Caco-2 (cell line): Measurements from ENCODE around the gene CGB7. TPM values are rescaled to one million over a fixed set of nuclear protein-coding genes. Genes with fewer than 3 reads are reported as not detected.

Source experiments
- BruUV-seq: library from RNA; stranded (reverse); fragments of 400-500 nt; replicated peaks from 2 replicates; lab custom pipeline; 2021; lab: Mats Ljungman, UMichigan
- CTCF ChIA-PET: fragments of 300-600 bp; sonication (Branson Sonifier 250); formaldehyde crosslinking; loops from one replicate; lab custom pipeline; 2022; ENCODE audit warnings: antibody characterized with exemption; lab: Charles Lee
- POLR2A ChIA-PET: fragments of 300-600 bp; sonication (Branson Sonifier 250); formaldehyde crosslinking; loops from one replicate; lab custom pipeline; 2022; ENCODE audit warnings: antibody characterized with exemption; lab: Charles Lee
- DNase-seq, 2 experiments: peaks; one replicate each; pipeline versions ENCODE4 v3.0.0 to v3.0.0-alpha.2; 2020 to 2022
- H3K27me3 ChIP-seq: replicated peaks from 2 replicates; pipeline ENCODE4 v1.6.0; 2011; ENCODE audit warnings: low read length; ENCODE audit not compliant: control insufficient read depth, insufficient read depth
- H3K36me3 ChIP-seq: 2 replicates; pipeline ENCODE4 v1.5.1; 2011; ENCODE audit warnings: low read length; ENCODE audit not compliant: control insufficient read depth, insufficient read depth
- H3K4me1 ChIP-seq: fragments of 250-450 bp; sonication (Bioruptor Pico); 2 replicates; pipeline ENCODE4 v1.5.1; 2020; ENCODE audit warnings: mild to moderate bottlenecking
- H3K4me3 ChIP-seq: 2 replicates; pipeline ENCODE4 v1.5.1; 2011; ENCODE audit warnings: low read depth, mild to moderate bottlenecking, control low read depth, low read length
- H3K9me3 ChIP-seq: fragments of 250-450 bp; sonication (Bioruptor Pico); 2 replicates; pipeline ENCODE4 v1.5.1; 2020; ENCODE audit warnings: mild to moderate bottlenecking, moderate library complexity
- H3K27ac Mint-ChIP-seq: one replicate; pipeline ENCODE4 v1.8.0; 2022; ENCODE audit warnings: mixed read lengths; ENCODE audit not compliant: unreplicated experiment
- H3K27me3 Mint-ChIP-seq: one replicate; pipeline ENCODE4 v1.8.0; 2022; ENCODE audit warnings: mixed read lengths; ENCODE audit not compliant: insufficient read depth, unreplicated experiment
- H3K36me3 Mint-ChIP-seq: one replicate; pipeline ENCODE4 v1.8.0; 2022; ENCODE audit warnings: mild to moderate bottlenecking, mixed read lengths; ENCODE audit not compliant: insufficient read depth, unreplicated experiment
- H3K4me1 Mint-ChIP-seq: one replicate; pipeline ENCODE4 v1.8.0; 2022; ENCODE audit warnings: low read depth, mixed read lengths; ENCODE audit not compliant: unreplicated experiment
- H3K4me3 Mint-ChIP-seq: one replicate; pipeline ENCODE4 v1.8.0; 2022; ENCODE audit warnings: mild to moderate bottlenecking, moderate library complexity, mixed read lengths; ENCODE audit not compliant: unreplicated experiment
- H3K9me3 Mint-ChIP-seq: one replicate; pipeline ENCODE4 v1.8.0; 2022; ENCODE audit warnings: mixed read lengths; ENCODE audit not compliant: unreplicated experiment
- CTCF ChIP-seq, 2 experiments: fragments of 200-600 bp in 1 of 2; IDR thresholded peaks; 1 replicate in 1 of 2; 2 replicates in 1 of 2; pipeline versions ENCODE4 v1.5.1 to v1.8.0; 2011 to 2022; ENCODE audit warnings: antibody characterized with exemption in 1 of 2, control low read depth in 1 of 2, inconsistent platforms in 1 of 2, low read depth in 1 of 2, low read length in 1 of 2, mild to moderate bottlenecking in 1 of 2, moderate library complexity in 1 of 2; ENCODE audit not compliant: insufficient read depth in 1 of 2, severe bottlenecking in 1 of 2, unreplicated experiment in 1 of 2
- intact Hi-C: fragments of 100-400 bp; cut with micrococcal nuclease; formaldehyde crosslinking; loops from one replicate; pipeline ENCODE4 v1.10.0; 2022; ENCODE audit not compliant: unreplicated experiment
- total RNA-seq: library from RNA; stranded (reverse); gene quantifications from 2 replicates; pipeline ENCODE4 v1.2.3, GENCODE V29; 2022

CGB7 gene
- total RNA-seq, 1 experiment from 2014 or later = 3.0 TPM

- H3K4me3 ChIP-seq = no peak overlapping the region
- POLR2A ChIA-PET = no interaction called here
- TF ChIP-seq CTCF (IDR thresholded peaks at IDR 0.05; ENCODE audit: insufficient read depth in 1 of 2, low read depth in 1 of 2, low read length in 1 of 2, severe bottlenecking in 1 of 2, unreplicated experiment in 1 of 2) = no peak
- no peak for DNase-seq
- Mint-ChIP-seq H3K9me3 (no peaks in the 10 kb centered on the region), H3K27me3 (no peaks in the 10 kb centered on the region), H3K4me3 (no peak overlapping the region), H3K4me1 (peaks cover 6% of the 10 kb centered on the region), H3K36me3 (peaks cover 40% of the 10 kb centered on the region), H3K27ac (no peak overlapping the region)
- H3K9me3 ChIP-seq = no peaks in the 10 kb centered on the region
- CTCF ChIA-PET = interaction anchor here (0.6 kb wide), 1 partner anchor 461 kb away, joined by 8 read pairs; no protein-coding TSS in a partner anchor
- H3K27me3 ChIP-seq = no peaks in the 10 kb centered on the region
- intact Hi-C loops = no loop called here
- peaks cover 1% of the 10 kb centered on the region; the same call in 1 of the 2 replicates for H3K36me3 ChIP-seq
- no TSS peak for BruUV-seq
- 0 out of 2 replicates have a peak, but pooled peaks cover 9% of the 10 kb centered on the region for H3K4me1 ChIP-seq
Measured at GRCh38 chr19:49014870-49015255, 42.7 kb downstream of the CGB7 start.

- TF ChIP-seq CTCF (IDR thresholded peaks at IDR 0.05; ENCODE audit: insufficient read depth in 1 of 2, low read depth in 1 of 2, low read length in 1 of 2, severe bottlenecking in 1 of 2, unreplicated experiment in 1 of 2) = no peak
- Histone ChIP-seq H3K4me1 (0 out of 2 replicates have a peak, but pooled peaks cover 4% of the 10 kb centered on the region), H3K4me3 (no peak overlapping the region), H3K36me3 (peaks cover 3% of the 10 kb centered on the region; the same call in 1 of the 2 replicates), H3K27me3 (no peaks in the 10 kb centered on the region), H3K9me3 (no peaks in the 10 kb centered on the region)
- Mint-ChIP-seq H3K27ac (peak overlapping the region; percentile 37), H3K4me3 (no peak overlapping the region), H3K36me3 (peaks cover 41% of the 10 kb centered on the region), H3K4me1 (peaks cover 5% of the 10 kb centered on the region), H3K9me3 (no peaks in the 10 kb centered on the region), H3K27me3 (no peaks in the 10 kb centered on the region)
- DNase-seq = no peak
- POLR2A ChIA-PET = no interaction called here
- intact Hi-C loops = no loop called here
- CTCF ChIA-PET = interaction anchor here (0.6 to 0.9 kb wide), 2 partner anchors 21 to 460 kb away, joined by 3 to 8 read pairs; partner anchors contain the start of genes GYS1 and RUVBL2
- no TSS peak for BruUV-seq
Measured at GRCh38 chr19:49014123-49014869, 43.3 kb downstream of the CGB7 start.

- Histone ChIP-seq H3K4me3 (no peak overlapping the region), H3K4me1 (no peaks in the 10 kb centered on the region), H3K36me3 (peaks cover 3% of the 10 kb centered on the region; the same call in 1 of the 2 replicates), H3K27me3 (no peaks in the 10 kb centered on the region), H3K9me3 (no peaks in the 10 kb centered on the region)
- Mint-ChIP-seq H3K36me3 (peaks cover 44% of the 10 kb centered on the region), H3K4me3 (no peak overlapping the region), H3K27me3 (no peaks in the 10 kb centered on the region), H3K9me3 (no peaks in the 10 kb centered on the region), H3K27ac (no peak overlapping the region), H3K4me1 (no peaks in the 10 kb centered on the region)
- CTCF ChIA-PET = no interaction called here
- no peak for DNase-seq
- no TSS peak for BruUV-seq
- no peak for TF ChIP-seq CTCF (IDR thresholded peaks at IDR 0.05; ENCODE audit: insufficient read depth in 1 of 2, low read depth in 1 of 2, low read length in 1 of 2, severe bottlenecking in 1 of 2, unreplicated experiment in 1 of 2)
- POLR2A ChIA-PET = no interaction called here
- intact Hi-C loops = no loop called here
Measured at GRCh38 chr19:49011194-49011593, 46.4 kb downstream of the CGB7 start.
